ENCODE results near the gene TOMM70. TPM values are rescaled to one million over a fixed set of nuclear protein-coding genes. Genes with fewer than 3 reads are reported as not detected.
A peak's percentile ranks its signal among the peaks of the same experiment; 100 is the strongest.
"Not testable (repeated sequence)": the region's sequence is repeated elsewhere in the genome, so short reads cannot be mapped to it uniquely, and the experiment has no call there.

The TOMM70 gene
- total RNA-seq, 1 donor from 2014 or later, result 57.4 TPM

- no peak for DNase-seq (ENCODE audit: low spot score)
Observed at GRCh38 chr3:100364421-100364820, 36.5 kb downstream of the TOMM70 start.

DNA sequence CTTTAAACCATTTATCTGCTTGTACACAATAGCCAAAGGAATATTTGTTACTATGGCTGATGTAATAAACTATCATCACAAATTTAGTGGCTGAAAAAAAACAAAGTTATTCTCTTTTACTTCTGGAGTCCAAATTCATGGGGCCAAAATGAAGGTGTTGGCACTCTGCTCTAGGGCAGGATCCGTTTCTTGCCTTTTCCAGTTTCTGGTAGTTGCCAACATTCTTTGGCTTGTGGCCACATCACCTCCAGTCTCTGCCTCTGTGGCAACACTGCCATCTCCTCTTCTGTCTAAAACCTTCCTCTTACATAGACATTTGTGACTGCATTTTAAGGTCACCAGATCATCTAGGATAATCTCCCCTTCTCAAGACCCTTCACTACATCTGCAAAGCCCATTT lies 39.0 kb downstream of the TOMM70 start:
- no peak for DNase-seq (ENCODE audit: low spot score)

DNA sequence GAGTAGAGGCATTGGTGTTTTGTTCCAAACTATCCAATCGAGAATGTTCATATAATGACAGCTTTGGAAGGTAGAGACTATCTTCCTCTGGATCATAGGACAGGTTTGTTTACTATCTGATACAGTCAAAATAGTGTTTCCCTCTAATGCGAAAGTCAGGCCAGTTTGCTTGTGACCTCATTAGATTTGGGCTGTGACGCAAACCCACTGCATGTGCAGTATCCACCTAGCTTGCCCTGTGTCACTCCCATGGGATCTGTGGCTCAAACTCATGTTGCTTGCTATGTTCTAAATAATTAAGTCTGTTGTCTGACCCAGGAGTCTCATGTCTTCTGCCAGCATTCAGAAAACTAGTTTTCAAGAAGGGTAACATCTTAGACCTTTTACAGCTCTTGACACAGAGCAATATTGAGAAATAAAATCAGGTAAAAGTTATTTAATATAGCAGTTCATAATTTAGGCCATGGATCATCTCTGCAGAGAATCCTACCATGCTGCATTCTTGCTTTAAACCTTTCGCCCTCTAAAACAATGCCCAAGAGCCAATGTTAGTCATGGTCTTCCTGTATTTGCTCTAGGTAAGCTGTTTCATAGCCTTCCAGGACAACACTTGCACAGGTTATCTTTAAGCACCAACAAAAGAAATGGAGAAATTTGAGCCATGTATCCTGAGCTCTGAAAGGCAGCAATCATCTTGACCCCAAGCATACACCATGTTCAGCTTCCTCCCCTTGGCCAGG lies 40.0 kb downstream of the TOMM70 start:
- no peak for DNase-seq (ENCODE audit: low spot score)

DNA sequence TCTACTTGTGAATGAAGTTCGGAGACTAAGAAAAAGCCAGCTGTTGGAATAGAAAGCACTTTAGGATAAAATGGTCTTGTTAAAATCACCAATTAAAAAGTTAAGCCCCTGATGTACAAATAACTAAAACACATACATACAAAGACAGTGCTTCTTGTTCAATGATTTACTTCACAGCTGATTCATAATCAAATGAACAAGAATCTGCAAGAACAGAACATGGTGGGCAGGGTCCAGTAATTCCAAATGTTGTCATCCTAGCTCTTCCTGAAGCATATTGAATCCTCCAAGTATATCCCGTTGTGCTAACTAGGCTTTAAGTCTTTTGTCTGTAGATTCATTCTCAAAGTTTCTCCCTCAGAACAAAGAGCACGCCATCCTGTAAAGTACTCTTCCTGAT lies 41.9 kb downstream of the TOMM70 start:
- DNase-seq (ENCODE audit: low spot score), result no peak

DNA sequence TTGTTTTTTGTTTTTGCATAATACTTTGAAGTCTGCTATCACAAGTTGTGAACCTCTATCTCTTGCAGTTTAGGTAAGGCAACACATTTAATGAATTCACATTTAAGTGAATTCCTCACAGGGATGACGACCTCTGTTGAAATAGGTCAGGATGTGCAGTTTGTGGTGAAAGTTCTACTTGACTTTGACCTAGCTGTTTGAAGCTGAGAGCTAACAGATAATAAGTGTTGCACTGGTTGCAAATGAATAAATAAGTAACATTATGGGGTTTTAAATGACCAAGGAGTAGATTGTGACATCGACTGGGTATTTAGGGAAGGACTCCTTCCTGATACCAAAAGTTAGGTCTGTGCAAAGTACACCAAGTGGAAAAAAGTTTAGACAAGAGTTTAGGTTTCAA lies 42.5 kb downstream of the TOMM70 start:
- no peak for DNase-seq (ENCODE audit: low spot score)

- no peak for DNase-seq (ENCODE audit: low spot score)
Observed at GRCh38 chr3:100354850-100355249, 46.0 kb downstream of the TOMM70 start.

DNA sequence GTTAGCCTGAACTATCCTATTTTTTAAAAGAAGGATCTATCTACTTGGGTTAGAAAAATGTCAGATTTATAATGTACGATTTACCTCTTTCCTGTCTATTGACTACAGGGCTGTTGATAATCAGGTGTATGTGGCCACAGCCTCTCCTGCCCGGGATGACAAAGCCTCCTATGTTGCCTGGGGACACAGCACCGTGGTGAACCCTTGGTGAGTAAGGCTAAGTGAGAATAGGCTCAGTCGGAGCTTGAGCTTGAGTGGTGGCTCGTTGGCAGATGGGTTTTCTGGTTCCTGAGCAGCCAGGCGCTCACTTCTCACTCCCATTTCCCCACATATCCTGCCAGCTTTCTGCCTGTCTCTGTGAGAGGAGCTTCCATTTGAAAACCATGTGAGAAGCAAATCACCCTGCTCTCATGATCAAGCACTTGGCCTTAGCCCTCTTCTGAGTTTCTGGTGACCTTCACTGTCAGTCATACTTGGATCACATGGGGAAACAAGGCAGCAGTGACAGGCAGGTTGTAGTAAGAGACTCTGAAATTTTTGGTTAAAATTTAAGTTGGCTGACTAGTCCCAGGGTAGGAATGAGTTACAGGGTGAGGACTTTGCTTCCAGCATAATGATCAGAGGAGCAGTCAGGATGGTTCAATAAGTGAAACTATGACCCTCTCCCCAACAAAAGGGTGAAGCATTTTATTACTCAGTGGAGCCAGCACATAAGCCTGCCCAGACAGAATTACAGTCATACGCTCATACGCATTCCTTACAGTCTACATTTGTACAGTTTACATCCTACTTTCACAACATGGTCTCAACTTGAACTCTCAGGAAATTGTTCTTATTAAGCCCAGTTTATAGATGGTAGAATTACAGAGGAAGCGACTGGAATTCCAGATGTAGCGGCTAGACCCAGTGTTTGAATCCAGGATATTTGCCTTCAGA lies 48.3 kb downstream of the TOMM70 start:
- DNase-seq (ENCODE audit: low spot score), result no peak

DNA sequence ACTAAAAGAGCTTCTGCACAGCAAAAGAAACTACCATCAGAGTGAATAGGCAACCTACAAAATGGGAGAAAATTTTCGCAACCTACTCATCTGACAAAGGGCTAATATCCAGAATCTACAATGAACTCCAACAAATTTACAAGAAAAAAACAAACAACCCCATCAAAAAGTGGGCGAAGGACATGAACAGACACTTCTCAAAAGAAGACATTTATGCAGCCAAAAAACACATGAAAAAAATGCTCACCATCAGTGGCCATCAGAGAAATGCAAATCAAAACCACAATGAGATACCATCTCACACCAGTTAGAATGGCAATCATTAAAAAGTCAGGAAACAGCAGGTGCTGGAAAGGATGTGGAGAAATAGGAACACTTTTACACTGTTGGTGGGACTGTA lies 49.1 kb downstream of the TOMM70 start:
- not testable (repeated sequence) for DNase-seq (ENCODE audit: low spot score)

DNA sequence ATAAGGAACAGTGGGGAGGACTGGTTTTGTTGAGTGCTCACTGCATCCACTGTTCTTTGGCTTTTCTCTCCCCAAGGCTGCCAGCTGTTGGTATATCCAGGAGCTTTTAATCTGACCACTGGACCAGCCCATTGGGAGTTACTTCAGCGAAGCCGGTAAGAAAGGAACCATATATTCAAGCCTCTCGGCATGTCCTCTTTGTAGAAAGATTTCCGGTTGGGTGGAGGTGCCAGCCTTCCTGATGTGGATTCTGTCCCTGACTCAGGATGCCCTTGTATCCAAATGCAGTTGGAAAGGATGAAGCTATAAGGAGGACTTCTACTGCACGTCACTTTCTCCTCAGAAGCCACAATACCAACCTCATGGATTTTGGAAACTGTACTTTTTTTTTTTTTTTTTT lies 52.2 kb downstream of the TOMM70 start:
- DNase-seq (ENCODE audit: low spot score), result no peak

- DNase-seq (ENCODE audit: low spot score), result no peak
Observed at GRCh38 chr3:100340527-100340926, 60.4 kb downstream of the TOMM70 start.

- DNase-seq (ENCODE audit: low spot score), result no peak
Observed at GRCh38 chr3:100339786-100340185, 61.1 kb downstream of the TOMM70 start.

DNA sequence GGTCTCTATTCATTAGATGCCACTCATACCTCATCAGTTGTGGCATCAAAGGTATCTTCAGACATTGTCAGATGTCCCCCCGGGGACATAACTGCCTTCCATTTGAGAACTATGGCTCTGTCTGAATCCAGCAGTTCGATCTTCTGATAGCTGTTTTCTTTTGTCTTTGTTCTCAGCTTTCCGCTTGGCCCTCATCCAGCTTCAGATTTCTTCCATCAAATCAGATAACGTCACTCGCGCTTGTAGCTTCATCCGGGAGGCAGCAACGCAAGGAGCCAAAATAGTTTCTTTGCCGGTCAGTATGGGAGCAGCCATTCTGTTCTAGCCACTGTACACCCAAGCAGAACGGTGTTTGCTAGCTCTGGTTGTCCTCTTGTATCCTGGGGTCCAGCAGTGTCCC lies 62.0 kb downstream of the TOMM70 start:
- no peak for DNase-seq (ENCODE audit: low spot score)

GRCh38 chr3:100336229-100336628 lies 64.7 kb downstream of the TOMM70 start:
- not testable (repeated sequence) for DNase-seq (ENCODE audit: low spot score)

DNA sequence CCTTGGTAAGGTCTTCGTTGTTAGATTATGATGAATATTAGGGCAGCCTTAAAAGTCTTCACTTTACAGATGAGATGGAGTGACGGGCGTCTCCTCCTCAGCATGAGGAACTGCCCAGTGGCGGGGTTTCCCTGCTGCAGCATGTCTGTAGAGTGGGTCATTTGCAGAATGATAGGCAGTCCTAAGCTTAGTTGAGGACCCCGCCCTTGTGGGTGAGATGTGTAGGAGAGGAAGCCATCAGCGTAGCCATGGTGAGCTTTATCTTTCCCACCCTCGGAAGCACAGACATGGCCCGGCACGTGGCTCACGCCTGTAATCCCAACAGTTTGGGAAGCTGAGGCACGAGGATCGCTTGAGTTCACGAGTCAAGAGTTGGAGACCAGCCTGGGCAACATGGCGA lies 65.5 kb downstream of the TOMM70 start:
- DNase-seq (ENCODE audit: low spot score), result no peak

GRCh38 chr3:100334488-100335351 lies 66.2 kb downstream of the TOMM70 start, which contains the start of gene NIT2:
TSS of gene NIT2 (plus strand) at chr3:100334757. CDS start at chr3:100334792, 35 bp downstream.
- peak; percentile 80 for DNase-seq (ENCODE audit: low spot score)

- no peak for DNase-seq (ENCODE audit: low spot score)
Observed at GRCh38 chr3:100333970-100334487, 66.9 kb downstream of the TOMM70 start.

- DNase-seq (ENCODE audit: low spot score), result no peak
Observed at GRCh38 chr3:100333051-100333450, 67.8 kb downstream of the TOMM70 start.

- no peak for DNase-seq (ENCODE audit: low spot score)
Observed at GRCh38 chr3:100331660-100332059, 69.2 kb downstream of the TOMM70 start.

GRCh38 chr3:100330651-100331050 lies 70.2 kb downstream of the TOMM70 start:
- no peak for DNase-seq (ENCODE audit: low spot score)

GRCh38 chr3:100329800-100330489 lies 70.9 kb downstream of the TOMM70 start:
- DNase-seq (ENCODE audit: low spot score), result no peak

DNA sequence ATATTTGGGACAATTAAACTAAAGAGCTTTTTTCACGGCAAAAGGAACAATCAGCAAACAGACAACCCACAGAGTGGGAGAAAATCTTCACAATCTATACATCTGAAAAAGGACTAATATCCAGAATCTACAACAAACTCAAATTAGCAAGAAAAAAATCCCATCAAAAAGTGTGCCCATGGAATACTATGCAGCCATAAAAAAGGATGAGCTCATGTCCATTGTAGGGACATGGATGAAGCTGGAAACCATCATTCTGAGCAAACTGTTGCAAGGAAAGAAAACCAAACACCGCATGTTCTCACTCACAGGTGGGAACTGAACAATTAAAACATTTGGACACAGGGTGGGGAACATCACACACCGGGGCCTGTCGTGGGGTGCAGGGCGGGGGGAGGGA lies 73.5 kb downstream of the TOMM70 start:
- not testable (repeated sequence) for DNase-seq (ENCODE audit: low spot score)

All from ureter (tissue), 1 donor.